Neural progenitor cell (in vitro differentiated cells): ENCODE measurements around the gene POC1A.

Experiments
- CTCF ChIP-seq: fragments of 200-600 bp; sonication (generic); IDR thresholded peaks from 2 replicates; pipeline ENCODE4 v1.5.1; 2017; ENCODE audit warnings: antibody characterized with exemption, mild to moderate bottlenecking
- EZH2 ChIP-seq: fragments of 200-600 bp; sonication (generic); IDR thresholded peaks from 2 replicates; pipeline ENCODE4 v1.6.1; 2017; ENCODE audit warnings: antibody characterized with exemption, mild to moderate bottlenecking, moderate library complexity
- EZH2phosphoT487 ChIP-seq: fragments of 200-600 bp; sonication (generic); IDR thresholded peaks from 2 replicates; pipeline ENCODE4 v1.6.1; 2017; ENCODE audit warnings: antibody characterized with exemption

GRCh38 chr3:52181543-52181942, 27.3 kb upstream of the POC1A start:
- TF ChIP-seq CTCF (no peak), EZH2phosphoT487 (no peak), EZH2 (no peak)
